Measurements from ENCODE around the gene RILPL2. TPM values are rescaled to one million over a fixed set of nuclear protein-coding genes. Genes with fewer than 3 reads are reported as not detected.

The RILPL2 gene
- total RNA-seq, 1 experiment from 2014 or later = 1.1 TPM

DNA sequence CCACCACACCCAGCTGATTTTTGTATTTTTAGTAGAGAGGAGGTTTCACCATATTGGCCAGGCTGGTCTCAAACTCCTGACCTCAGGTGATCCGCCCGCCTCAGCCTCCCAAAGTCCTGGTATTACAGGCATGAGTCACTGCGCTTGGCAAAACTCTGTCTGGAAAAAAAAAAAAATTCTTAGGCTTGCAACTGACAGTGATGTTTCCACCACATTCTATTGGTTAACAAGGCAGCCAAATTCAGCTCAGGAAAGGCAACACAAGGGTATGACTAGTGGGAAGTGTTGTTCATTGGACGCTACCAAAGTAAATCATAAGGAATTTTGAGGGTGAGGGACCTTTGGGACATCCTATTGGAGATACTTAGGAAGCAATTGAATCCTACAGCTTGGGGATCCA lies 69.0 kb downstream of the RILPL2 start:
- CTCF ChIA-PET = no interaction called here
- TF ChIP-seq IRF2 (CRISPR knock-in tag; IDR thresholded peaks at IDR 0.05; ENCODE audit: borderline replicate concordance, low read depth) (no peak), FOXJ3 (CRISPR knock-in tag; IDR thresholded peaks at IDR 0.05; ENCODE audit: borderline replicate concordance) (no peak), OVOL2 (CRISPR knock-in tag; IDR thresholded peaks at IDR 0.05; ENCODE audit: borderline replicate concordance) (no peak), FOXP1 (CRISPR knock-in tag; IDR thresholded peaks at IDR 0.05; ENCODE audit: borderline replicate concordance) (no peak), CBFB (CRISPR knock-in tag; IDR thresholded peaks at IDR 0.05; ENCODE audit: low read depth) (no peak), ZNF121 (CRISPR knock-in tag; IDR thresholded peaks at IDR 0.05) (no peak), GABPB1 (CRISPR knock-in tag; IDR thresholded peaks at IDR 0.05) (no peak), ELF4 (CRISPR knock-in tag; IDR thresholded peaks at IDR 0.05; ENCODE audit: low read depth) (no peak), ZNF317 (CRISPR knock-in tag; IDR thresholded peaks at IDR 0.05; ENCODE audit: borderline replicate concordance, low read depth) (no peak), GRHL2 (CRISPR knock-in tag; IDR thresholded peaks at IDR 0.05; ENCODE audit: insufficient replicate concordance, severe bottlenecking) (no peak), NR3C1 (CRISPR knock-in tag; conservative IDR thresholded peaks at IDR 0.05; ENCODE audit: low read depth) (no peak), TCF7 (CRISPR knock-in tag; IDR thresholded peaks at IDR 0.05; ENCODE audit: low read depth) (no peak), ZNF219 (CRISPR knock-in tag; IDR thresholded peaks at IDR 0.05; ENCODE audit: borderline replicate concordance) (no peak), SP1 (CRISPR knock-in tag; conservative IDR thresholded peaks at IDR 0.05) (no peak), ATF1 (CRISPR knock-in tag; IDR thresholded peaks at IDR 0.05) (no peak), ZNF416 (CRISPR knock-in tag; IDR thresholded peaks at IDR 0.05) (no peak)
- TF ChIP-seq, protein P1, sequence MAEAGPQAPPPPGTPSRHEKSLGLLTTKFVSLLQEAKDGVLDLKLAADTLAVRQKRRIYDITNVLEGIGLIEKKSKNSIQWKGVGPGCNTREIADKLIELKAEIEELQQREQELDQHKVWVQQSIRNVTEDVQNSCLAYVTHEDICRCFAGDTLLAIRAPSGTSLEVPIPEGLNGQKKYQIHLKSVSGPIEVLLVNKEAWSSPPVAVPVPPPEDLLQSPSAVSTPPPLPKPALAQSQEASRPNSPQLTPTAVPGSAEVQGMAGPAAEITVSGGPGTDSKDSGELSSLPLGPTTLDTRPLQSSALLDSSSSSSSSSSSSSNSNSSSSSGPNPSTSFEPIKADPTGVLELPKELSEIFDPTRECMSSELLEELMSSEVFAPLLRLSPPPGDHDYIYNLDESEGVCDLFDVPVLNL (CRISPR knock-in tag; IDR thresholded peaks at IDR 0.05; ENCODE audit: borderline replicate concordance, low read depth) = no peak
- TF ChIP-seq, protein P2, sequence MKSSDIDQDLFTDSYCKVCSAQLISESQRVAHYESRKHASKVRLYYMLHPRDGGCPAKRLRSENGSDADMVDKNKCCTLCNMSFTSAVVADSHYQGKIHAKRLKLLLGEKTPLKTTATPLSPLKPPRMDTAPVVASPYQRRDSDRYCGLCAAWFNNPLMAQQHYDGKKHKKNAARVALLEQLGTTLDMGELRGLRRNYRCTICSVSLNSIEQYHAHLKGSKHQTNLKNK (CRISPR knock-in tag; IDR thresholded peaks at IDR 0.05) = no peak
- TF ChIP-seq, protein P3, sequence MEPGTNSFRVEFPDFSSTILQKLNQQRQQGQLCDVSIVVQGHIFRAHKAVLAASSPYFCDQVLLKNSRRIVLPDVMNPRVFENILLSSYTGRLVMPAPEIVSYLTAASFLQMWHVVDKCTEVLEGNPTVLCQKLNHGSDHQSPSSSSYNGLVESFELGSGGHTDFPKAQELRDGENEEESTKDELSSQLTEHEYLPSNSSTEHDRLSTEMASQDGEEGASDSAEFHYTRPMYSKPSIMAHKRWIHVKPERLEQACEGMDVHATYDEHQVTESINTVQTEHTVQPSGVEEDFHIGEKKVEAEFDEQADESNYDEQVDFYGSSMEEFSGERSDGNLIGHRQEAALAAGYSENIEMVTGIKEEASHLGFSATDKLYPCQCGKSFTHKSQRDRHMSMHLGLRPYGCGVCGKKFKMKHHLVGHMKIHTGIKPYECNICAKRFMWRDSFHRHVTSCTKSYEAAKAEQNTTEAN (CRISPR knock-in tag; IDR thresholded peaks at IDR 0.05) = no peak
- Mint-ChIP-seq H3K27me3 (ENCODE audit: low read depth) (no peaks in the 10 kb centered on the region; the same call in 1 of the 2 replicates), H3K9me3 (no peaks in the 10 kb centered on the region), H3K27ac (no peak overlapping the region), H3K4me1 (peaks cover 12% of the 10 kb centered on the region), H3K4me3 (no peak overlapping the region), H3K36me3 (no peaks in the 10 kb centered on the region)
- POLR2A ChIA-PET = interaction anchor here (0.5 kb wide), 1 partner anchor 605 kb away, joined by 4 read pairs; no protein-coding TSS in a partner anchor
- DNase-seq (ENCODE audit: low spot score) = no peak
- no peak for ATAC-seq

Other genes starting within 250 kb of the RILPL2 start
- gene MPHOSPH9, start 203.5 kb downstream of the RILPL2 start, total RNA-seq (2021) = 47.5 to 59.0 TPM (median 52.8 TPM) in 3 replicates
- 14.0 to 15.7 TPM (median 14.7 TPM) in 3 replicates for gene MTRFR, start 203.2 kb downstream of the RILPL2 start, total RNA-seq (2021)
- gene CDK2AP1, start 164.8 kb downstream of the RILPL2 start, total RNA-seq (2021) = 138 to 151 TPM (median 142 TPM) in 3 replicates
- 42.9 to 52.2 TPM (median 43.5 TPM) in 3 replicates for gene SBNO1, start 71.8 kb downstream of the RILPL2 start, total RNA-seq (2021)
- 20.4 to 28.0 TPM (median 24.0 TPM) in 3 replicates for gene KMT5A, start 52.6 kb downstream of the RILPL2 start, total RNA-seq (2021)
- 19.1 to 21.3 TPM (median 20.0 TPM) in 3 replicates for gene SNRNP35, start 21.5 kb upstream of the RILPL2 start, total RNA-seq (2021)
- gene RILPL1, start 97.0 kb upstream of the RILPL2 start, total RNA-seq (2021) = 8.2 to 10.6 TPM (median 10.1 TPM) in 3 replicates
- 189 to 224 TPM (median 197 TPM) in 3 replicates for gene TMED2, start 147.9 kb upstream of the RILPL2 start, total RNA-seq (2021)
- 35.0 to 45.5 TPM (median 44.2 TPM) in 3 replicates for gene DDX55, start 165.4 kb upstream of the RILPL2 start, total RNA-seq (2021)
- gene EIF2B1, start 197.0 kb upstream of the RILPL2 start, total RNA-seq (2021) = 42.9 to 48.3 TPM (median 46.5 TPM) in 3 replicates
- 31.6 to 35.9 TPM (median 35.8 TPM) in 3 replicates for gene GTF2H3, start 197.1 kb upstream of the RILPL2 start, total RNA-seq (2021)
- 6.2 to 9.1 TPM (median 7.6 TPM) in 3 replicates for gene TCTN2, start 234.4 kb upstream of the RILPL2 start, total RNA-seq (2021)